Stimulated activated CD4-positive, alpha-beta T cell treated with anti-CD3 and anti-CD28 coated beads, Interleukin-2, amount 100 ng/mL, for 4 hours (primary cell): ENCODE results near the gene CENPX.
"Not testable (repeated sequence)": the region's sequence is repeated elsewhere in the genome, so short reads cannot be mapped to it uniquely, and the experiment has no call there.

Source experiments
- DNase-seq: peaks from one replicate; pipeline ENCODE4 v3.0.0-alpha.2; 2020; ENCODE audit warnings: low read depth

The CENPX gene

DNA sequence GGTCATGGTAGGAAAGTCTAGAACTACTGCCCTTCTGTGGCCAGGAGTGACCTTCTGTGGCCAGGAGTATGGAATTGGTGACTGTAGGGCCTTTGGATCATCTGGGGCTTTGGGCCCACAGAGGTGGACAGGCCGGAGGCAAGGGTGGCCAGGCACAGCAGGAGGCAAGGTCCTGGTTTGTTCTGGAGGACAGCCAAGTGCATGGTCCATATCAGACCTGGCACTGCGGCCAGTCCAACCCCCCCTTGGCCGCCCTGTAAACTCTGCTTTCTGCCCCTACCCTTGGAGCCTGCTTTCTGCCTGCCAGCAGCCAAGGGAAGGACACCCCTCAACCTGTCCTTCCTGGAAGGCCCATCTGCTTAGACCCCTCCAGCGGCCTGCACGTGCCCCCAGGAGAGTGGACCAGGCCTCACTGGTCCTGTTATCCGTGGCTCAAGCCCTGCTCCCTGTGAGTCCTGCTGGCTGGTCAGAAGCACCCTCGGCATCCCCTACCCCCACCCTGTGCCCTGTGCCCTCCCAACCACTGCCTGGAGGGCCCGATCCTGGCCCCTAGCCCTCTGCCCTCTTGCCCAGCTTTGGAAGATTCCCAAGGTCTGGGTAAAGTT, 17.1 kb upstream of the CENPX start:
- no peak for DNase-seq

DNA sequence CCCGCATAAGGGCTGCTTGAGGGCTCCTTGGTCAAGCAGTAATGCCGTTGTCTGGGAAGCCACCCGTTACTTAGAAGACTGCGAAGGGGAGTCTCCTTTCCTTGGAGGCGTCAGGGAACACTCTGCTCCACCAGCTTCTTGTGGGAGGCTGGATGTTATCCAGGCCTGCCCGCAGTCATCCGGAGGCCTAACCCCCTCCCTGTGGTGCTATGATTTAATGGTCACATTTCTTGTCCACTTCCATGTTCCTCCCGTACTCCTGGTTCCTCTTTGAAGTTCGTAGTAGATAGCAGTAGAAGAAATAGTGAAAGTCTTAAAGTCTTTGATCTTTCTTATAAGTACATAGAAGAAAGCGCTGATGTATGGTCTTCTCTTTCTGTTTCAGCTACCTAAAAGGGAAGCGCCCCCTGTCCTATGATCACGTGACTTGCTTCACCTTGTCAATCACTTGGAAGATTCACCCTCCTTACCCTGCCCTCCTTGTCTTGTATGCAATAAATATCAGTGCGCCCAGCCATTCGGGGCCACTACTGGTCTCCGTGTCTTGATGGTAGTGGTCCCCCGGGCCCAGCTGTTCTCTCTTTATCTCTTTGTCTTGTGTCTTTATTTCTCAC, 16.2 kb upstream of the CENPX start:
- DNase-seq: not testable (repeated sequence)

DNA sequence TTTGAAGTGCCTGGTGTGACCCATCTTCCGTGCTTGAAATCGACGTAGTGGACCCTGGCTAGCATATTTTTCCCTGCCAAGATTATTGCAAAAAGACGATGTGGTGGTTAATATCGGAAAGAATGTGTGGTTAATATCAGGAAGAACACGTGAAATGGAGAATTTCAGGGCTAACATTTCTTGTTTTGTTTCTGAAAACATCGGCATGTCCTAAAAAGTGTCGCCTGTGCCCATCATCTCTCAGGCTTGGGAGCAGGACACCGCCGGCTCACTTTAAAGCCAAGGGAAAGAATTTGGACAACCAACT, 15.2 kb upstream of the CENPX start:
- DNase-seq: no peak

DNA sequence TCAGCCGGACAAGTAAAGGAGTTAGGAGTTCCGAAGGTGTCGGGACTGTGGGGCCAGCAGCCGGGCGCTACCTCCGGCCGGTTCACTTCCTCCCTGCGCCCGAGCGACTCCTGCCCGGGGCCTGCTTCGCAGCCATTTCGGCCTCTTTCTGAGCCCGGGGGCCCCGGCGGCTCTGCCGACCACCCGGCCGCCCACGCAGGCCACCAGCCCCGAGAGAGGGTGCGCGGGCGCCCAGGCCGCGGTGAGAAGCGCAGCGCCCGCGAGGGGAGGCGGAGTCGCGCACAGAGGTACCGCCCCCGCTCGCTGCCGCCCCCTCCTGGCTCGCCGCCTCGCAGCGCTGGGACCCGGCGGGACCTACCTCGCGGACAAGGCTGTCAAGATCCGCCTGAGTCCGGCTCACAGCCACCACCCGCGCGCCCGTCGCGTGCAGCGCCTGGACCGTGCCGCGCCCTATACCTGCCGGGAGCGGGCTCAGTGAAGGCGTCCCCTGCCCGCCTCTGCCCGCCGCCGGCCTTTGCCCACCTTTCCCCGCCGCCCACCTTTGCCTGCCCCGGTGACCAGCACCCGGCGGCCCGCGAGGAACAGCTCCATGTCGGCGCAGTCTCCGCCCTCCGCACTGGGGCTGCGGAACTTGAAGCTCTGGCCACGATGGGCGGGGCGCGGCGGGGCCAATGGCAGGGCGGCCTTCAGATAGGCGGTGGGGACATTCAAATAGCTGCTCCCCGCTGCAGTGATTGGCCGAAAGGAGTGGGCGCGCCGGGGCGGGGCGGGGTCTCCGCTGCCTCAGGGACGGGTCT, 14.6 kb upstream of the CENPX start, which contains the start of gene DCXR:
Gene DCXR (minus strand): TSS at position 606 of the 797 bp plus-strand sequence. CDS start 15 bp downstream, at position 591.
- DNase-seq: peak; percentile 83

DNA sequence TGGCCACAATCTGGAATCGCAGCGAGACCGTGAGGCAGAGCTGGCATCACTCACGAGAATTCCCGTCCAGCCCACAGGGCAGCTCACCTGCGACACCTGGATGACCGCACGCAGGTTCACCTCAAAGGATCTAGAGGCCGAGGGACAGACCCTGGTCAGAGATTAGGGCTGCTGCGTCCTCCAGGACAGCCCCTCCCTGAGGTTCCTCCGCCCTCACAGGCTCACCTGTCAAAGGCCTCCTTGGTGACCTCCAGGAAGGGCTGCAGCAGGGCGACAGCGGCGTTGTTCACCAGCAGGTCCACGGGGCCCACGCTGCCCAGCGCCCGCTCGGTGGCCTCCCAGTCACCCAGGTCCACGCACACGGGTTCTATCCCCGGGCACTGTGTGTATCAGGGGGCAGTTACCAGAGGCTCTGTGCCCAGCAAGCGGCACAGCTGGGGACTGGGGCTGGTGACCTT, 14.0 kb upstream of the CENPX start:
- DNase-seq: no peak

DNA sequence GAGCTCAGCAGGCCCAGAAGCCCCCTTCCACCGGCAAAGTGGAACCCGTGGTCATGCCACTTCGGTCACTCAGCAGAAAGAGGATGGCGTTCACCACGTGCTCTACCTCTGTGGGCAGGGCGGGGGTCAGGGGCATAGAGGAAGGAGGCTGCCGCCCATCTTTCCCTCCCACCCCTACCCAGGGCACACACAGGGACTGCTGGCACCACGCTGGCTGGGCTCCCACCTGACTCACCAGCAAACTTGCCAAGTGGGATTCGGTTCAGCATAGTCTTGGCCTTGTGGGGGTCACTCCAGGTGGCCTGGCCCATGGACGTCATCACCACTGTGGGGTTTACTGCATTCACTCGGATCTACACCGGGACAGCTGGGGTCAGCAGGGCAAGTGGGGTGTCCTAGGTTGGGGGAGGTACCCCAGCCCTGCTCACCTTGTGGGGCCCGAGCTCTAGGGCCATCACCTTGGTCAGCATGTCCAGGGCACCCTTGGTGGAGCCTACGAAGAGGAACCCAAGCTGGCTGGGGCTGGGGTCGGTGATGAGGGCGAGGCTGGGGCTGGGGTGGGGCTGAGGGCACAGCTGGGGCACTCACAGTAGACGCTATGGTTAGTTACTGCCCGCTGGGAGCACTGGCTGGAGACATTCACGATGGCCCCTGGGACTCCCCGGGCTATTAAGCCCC, 13.4 kb upstream of the CENPX start:
- DNase-seq: no peak

DNA sequence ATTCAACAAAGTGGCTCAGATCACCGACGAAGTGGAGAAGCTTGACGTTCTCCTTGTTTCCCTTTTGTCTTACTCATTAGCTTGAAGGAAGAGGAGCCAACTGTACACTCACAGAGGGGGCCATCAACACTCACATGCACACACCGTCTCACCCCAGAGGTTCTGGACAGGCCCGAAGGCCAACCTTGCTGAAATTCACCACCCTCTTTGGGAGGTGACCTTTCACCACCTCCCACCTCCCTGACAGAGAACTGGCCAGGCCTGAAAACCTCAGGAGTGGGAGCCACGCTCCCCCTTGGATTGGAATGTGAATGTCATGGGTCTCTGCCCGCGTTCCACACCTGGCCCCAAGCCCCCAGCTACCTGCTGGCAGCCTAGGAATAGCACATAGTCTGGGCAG, 12.8 kb upstream of the CENPX start:
- no peak for DNase-seq

DNA sequence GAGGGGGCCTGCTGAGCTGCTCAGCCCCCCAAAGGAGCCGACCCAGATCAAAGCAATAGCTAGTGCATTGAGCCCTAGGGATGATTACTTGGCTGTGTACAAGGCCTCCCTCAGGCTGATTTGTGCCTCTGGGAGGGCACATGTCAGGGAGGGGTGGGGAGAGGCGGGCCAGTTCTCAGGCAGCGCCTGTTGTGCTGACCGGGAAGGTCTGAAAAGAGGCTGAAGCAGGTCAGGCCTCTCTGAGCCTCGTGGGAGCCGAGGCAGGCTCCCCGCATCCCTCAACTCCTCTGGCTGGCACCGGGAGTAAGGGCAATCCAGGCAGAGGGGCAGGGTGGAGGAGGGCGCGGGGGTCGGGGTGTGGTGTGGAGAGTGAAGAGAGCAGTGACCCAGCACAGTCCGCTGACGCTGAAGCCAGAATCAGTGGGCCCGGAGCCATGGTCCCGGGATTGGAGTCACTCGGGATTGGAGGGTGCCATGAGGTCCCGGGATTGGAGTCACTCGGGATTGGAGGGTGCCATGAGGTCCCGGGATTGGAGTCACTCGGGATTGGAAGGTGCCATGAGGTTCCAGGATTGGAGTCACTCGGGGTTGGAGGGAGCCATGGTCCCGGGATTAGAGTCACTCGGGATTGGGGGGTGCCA, 11.8 kb upstream of the CENPX start:
- no peak for DNase-seq

DNA sequence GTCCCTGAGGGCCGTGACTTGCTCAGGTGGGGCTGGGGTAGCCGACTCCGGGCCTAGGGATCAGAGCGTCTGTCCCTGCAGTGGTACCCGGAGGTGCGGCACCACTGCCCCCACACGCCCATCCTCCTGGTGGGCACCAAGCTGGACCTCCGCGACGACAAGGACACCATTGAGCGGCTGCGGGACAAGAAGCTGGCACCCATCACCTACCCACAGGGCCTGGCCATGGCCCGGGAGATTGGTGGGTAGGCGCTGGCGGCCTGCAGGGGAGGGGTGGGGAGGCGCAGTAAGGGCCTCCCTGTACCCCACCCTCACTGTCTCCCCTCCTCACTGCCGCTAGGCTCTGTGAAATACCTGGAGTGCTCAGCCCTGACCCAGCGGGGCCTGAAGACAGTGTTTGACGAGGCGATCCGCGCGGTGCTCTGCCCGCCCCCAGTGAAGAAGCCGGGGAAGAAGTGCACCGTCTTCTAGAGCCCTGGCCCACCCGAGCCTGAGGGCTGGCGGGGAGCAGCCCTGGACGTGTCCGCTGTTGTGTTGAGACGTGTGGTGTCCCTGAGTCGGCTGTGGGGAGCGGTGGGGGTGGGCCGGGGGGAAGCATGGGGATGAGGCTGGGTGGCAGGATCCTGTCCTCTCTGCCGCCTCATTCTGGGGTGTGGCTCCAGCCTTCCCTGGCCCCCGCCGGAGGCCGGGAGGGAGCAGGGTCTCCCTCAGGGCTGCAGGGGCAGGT, 10.8 kb upstream of the CENPX start:
- no peak for DNase-seq

DNA sequence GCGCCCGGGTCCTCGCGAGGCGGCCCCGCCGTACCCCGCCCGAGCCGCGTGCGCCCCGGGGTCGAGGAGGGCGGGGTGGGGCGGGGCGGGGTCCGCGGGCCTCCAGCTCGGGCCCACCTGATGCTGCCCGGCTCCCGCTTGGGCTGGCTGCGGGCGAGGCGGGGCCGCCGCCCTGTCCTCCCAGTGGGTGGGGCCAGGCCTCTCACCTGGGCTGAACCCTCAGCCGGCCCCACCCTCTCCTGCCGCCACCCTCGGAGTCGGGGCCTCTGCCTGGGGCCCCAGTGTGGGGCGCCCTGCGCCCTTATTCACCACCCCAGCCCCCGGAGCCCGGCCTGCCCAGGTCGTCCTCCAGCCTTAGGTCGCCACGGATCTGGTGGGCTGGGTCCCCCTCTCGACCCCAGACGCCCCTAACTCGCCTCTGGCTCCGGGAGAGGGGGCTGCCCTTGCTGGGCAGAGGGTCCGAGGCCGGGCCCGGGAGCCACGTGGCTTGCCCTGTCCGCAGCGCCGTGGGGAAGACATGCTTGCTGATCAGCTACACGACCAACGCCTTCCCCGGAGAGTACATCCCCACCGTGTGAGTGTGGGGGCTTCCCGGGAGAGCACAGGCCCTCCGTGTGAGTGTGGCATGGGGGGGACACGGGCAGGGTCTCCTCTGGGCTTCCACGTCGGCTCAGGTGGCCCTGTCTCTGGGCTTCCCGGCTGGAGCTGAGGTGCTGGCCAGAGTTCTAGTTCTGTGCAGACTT, 9.4 kb upstream of the CENPX start:
- DNase-seq: no peak

DNA sequence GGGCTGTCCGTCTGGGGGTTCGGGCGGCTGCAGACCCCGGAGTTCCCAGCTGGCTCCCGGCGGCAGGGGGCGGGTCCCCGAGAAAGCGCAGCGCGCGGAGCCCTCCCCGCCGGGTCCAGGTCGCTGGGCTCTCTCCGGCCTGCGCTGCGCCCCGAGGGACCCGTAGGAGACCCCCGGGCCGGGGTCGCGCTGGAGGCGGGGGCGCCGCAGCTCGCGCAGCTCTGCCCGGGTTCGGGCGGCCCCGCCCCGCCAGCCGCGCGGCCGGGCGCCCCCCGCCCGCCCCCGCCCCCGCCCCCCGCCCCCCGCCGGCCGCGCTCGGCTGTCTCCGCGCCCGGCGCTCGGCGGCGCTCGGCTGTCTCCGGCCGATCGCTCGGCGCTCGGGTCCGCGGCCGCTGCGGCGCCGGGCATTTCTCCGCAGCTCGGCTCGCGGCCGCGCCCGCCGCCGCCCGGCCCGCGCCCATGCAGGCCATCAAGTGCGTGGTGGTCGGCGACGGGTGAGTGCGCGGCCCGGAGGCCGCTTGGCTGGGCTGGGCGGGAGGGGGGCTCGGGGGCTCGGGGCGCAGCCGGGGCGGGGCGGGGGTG, 8.7 kb upstream of the CENPX start, which contains the start of gene RAC3:
Gene RAC3 (plus strand): TSS at position 376 of the 582 bp plus-strand sequence. CDS start 84 bp downstream, at position 460.
- no peak for DNase-seq

DNA sequence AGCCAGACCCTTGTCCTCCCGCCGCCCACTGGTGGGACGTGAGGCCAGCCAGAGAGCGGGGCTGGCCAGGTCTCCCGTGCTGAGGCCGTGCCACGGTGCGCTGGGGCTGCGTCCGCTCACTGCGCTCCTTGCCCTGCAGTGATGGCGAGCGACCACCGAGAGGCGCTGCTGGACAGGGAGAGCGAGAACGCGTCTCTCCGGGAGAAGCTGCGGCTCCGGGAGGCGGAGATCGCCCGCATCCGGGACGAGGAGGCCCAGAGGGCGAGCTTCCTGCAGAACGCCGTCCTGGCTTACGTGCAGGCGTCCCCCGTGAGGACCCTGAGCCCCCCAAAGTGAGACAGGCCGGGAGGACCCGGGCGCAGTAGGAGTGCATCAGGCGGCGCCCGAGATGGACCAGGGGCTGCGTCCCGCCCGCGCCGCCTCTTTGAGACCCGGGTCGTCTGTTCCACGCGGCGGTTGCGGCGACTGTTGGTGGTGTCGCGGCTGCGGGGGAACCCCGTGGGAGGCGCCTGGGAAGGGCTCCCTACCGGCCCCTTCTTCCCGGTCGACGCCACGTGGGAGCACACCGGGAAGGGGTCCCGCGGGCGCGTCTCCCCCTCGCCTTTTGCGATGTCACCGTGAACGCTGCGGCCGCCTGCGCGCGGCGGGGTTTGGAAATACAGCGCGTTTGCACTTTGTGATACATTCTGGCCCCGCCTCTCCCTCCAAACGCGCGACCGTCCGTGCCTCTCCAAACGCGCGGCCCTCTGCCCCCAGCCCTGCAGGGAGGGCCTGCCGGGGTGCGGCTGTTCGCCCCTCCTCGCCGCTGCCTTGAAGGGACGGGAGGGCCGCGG, 8.0 kb upstream of the CENPX start:
- peak; percentile 71 for DNase-seq

DNA sequence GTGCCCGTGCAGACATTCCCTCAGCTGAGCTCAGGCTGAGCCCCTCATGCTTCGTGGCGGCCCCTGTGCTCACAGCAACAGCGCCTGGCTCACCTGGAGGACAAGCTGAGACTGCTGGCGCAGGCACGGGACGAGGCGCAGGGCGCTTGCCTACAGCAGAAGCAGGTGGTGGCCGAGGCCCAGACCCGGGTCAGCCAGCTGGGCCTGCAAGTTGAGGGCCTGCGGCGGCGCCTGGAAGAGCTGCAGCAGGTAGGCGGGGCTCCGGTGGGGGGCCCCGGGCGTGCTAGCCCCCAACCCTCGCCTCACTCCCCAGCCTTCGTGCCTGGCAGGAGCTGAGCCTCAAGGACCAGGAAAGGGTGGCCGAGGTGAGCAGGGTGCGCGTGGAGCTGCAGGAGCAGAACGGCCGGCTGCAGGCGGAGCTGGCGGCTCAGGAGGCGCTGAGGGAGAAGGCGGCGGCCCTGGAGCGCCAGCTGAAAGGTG, 7.4 kb upstream of the CENPX start:
- DNase-seq: no peak

DNA sequence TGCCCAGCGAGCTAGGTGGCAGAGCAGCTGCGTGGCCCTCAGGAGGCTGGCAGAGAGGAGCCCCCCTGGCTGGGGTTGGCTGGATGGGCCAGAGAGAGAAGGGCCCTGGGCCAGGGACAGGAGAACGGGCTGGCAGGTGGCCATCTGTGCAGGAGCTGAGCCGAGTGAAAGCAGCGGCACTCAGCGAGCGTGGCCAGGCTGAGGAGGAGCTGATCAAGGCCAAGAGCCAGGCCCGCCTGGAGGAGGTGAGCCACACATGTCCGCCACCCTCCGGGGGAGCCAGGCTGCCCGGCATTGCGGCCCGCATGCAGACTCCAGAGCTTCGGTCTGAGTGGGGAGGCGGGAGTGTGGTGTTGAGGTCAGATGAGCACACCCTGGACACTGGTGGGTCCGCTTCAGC, 6.7 kb upstream of the CENPX start:
- DNase-seq: no peak

DNA sequence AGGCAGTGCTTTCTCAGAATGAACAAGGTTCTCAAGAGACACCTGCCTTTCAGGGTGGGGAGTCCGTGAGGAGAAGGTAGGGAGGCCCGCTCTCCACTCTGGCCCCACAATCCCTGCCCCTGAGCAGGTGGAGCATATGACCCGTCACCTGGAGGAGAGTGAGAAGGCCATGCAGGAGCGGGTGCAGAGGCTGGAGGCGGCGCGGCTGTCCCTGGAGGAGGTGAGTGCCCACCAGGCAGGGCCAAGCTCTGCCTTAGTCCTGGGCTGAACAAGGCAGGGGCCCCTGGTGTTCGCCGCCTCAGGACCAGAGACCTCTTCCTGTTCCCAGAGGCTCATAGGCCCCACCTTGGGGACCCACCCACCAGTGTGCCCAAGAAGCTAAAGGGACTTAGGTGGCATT, 6.3 kb upstream of the CENPX start:
- DNase-seq: no peak

DNA sequence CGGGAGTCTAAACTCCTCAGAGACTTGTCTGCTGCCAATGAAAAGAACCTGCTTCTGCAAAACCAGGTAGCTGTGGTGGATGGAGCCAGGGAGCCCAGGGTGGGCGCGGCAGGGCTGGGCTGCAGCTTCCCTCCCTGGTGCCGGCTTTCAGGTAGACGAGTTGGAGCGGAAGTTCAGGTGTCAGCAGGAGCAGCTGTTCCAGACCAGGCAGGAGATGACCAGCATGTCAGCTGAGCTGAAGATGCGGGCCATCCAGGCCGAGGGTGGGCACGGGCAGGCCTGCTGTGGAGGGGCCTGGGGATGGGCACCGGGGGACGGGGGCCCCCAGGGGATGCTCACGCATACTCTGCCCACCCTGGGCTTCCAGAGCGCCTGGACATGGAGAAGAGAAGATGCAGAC, 5.6 kb upstream of the CENPX start:
- no peak for DNase-seq

DNA sequence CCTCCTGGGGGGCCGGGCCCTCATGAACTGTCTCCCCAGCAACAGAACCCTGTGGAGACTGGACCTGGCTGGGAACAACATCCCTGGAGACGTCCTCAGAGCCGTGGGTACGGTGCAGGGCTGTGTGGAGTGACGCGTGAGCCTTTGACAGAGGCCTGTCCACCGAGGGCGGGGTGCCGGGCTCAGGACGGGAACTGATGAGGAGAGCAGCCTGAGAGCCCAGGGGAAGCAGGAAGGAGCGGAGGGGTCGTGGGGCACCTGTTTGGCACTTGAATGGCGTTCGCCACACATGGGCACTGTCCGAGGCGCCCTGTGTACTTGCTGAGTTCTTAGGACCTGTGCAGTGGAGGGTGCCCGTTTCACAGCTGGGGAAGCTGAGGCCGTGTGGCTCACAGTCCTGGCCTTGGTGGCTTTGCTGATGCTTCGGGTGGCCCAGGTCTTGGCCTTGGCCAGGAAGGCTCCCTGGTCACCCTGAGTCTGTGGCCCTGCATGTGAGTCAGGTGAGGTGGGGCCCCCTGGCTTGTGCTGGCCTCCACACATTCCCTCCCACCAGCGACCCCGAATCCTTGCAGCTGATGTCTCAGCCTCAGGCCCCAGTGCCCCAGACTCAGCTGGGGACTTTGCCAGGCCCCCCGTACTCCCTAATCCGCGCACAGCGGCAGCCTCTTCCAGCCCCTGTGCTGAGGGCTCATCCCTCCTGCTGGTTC, 2.9 kb upstream of the CENPX start:
- no peak for DNase-seq

DNA sequence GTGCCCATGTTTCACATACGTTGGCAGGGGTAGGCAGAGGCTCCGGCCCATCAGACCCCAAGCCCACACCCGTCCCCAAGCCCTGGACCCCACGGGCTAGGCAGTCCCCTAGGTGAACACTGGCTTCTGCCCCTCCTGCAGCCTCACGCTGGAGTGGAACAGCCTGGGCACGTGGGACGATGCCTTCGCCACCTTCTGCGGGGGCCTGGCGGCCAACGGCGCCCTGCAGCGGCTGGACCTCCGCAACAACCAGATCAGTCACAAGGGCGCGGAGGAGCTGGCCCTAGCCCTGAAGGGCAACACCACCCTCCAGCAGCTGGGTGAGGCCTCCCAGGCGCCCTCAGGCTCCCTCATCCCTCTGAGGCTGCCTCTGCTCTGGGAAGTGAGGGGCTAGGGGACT, 2.2 kb upstream of the CENPX start:
- DNase-seq: no peak
